M059J (cell line): ENCODE measurements around the gene GGN. TPM values are rescaled to one million over a fixed set of nuclear protein-coding genes. Genes with fewer than 3 reads are reported as not detected.
A peak's percentile ranks its signal among the peaks of the same experiment; 100 is the strongest.
"Not testable (repeated sequence)": the region's sequence is repeated elsewhere in the genome, so short reads cannot be mapped to it uniquely, and the experiment has no call there.

Experiments
- DNase-seq: peaks from one replicate; pipeline ENCODE4 v3.0.0-alpha.2; 2012; ENCODE audit warnings: low read depth
- total RNA-seq: library from RNA; depleted of rRNA; stranded (reverse); fragments of >200 nt; shearing (Covaris generic); gene quantifications from 2 replicates; pipeline ENCODE4 v1.2.3, GENCODE V29; 2014

The GGN gene
- total RNA-seq, 1 experiment from 2014 or later = 0.64 TPM

DNA sequence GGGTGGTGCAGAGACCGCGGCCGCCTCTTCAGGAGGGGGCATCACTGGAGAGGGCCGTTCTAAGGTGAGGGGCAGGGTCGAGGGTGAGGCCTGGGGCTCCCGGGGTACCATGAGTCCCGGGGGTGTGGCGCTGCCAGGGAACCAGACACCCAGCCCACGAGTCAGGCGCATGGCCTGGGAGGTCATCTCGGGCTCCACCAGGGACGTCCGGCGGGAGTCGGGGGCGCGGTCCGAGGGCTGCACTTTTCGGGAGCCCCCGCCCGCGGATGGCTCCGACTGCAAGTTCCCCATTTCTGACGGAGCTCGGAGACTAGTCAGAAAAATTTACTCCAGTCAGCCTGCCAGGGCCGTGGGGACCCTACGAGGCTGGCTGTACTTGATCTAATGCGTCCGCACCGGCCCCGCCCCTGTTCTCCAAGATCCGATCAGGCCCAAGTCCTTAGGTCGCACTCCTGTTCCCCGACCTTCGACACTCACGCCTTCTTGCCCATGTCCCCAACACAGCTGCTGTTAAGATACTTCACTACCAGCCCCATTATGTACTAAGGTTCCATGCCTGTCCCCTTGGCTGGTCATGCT lies 774 bp downstream of the GGN start:
- DNase-seq = no peak

- no peak for DNase-seq
Measured at GRCh38 chr19:38386300-38386970, 1.4 kb downstream of the GGN start.

DNA sequence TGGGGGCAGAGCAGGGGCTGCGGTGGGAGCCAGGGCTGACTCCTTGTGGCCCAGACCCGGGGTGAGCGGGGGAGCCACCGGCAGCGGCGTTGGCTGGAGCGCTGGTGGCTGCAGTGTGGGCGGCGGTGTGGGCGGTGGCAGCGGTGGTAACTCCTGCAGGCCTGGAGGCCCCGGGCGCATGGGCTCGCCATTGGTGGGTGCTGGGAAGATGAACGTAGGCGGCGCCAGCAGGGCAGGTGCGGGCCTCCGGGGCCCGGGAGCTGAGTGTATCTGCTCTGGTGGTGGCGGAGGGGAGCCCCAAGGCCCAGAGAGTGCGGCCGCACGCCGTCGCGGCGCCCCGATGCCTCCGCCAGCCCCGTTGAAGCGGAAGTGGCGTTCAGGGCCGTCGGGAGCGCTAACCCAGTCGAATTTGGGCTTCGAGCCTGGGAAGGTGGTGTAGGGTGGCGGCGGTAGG lies 2.0 kb downstream of the GGN start:
- DNase-seq = no peak

- DNase-seq = no peak
Measured at GRCh38 chr19:38385057-38385803, 2.6 kb downstream of the GGN start.

DNA sequence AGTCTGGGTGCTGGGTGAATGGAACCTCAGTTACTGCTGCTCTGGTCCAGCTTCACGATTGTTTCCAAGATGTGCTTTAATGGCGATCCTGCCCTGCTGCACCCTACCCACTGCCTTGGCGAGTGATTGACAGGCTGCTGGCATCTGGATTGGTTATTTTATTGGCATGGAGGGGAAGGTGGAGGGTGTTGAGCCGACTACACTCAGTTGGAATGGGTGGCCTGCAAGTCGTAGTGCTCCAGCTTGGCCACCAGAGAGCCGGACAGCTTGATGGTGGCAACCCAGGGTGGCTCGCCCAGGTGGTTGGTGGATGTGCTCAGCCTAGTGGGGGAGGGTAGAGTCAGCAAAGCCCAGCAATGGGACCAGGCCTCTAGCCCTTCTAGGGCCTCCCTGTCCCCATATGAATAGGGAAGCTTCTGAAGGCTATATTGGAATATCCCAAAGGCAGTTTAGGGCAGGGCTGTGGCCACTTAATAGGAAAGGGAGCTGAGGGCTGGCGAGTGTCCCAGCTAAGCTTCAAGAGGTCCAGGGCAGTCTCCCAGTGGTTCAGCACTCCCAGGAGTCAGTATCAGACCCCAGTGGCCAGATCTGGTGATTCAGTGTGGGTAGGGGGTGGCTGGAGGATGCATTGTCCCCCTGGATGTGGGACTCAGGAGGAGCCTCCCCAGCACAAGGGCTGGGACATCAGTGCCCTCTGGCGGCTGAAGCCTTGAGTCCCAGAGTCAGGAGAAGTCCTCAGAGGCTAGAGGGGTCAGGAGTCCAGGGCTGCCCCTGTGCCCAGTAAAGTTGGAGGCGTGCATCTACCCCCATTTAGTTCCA lies 3.4 kb downstream of the GGN start:
- no peak for DNase-seq

- DNase-seq = no peak
Measured at GRCh38 chr19:38383743-38384142, 4.1 kb downstream of the GGN start.

DNA sequence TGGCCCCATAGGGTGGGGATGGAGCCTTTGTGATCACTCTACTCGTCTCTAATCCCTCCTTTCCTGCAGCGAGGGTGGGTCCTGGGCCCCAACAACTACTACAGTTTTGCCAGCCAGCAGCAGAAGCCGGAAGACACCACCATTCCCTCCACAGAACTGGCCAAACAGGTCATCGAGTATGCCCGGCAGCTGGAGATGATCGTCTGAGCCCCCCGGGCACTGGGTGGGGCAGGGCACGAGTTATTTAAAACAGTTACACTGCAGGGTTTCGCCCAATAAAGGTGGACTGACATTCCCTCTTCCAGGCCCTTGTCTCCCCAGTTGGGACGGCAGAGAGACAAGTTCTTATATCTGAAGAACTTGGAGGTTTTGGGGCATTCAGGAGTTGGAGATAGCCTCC lies 4.7 kb downstream of the GGN start:
- DNase-seq = no peak

DNA sequence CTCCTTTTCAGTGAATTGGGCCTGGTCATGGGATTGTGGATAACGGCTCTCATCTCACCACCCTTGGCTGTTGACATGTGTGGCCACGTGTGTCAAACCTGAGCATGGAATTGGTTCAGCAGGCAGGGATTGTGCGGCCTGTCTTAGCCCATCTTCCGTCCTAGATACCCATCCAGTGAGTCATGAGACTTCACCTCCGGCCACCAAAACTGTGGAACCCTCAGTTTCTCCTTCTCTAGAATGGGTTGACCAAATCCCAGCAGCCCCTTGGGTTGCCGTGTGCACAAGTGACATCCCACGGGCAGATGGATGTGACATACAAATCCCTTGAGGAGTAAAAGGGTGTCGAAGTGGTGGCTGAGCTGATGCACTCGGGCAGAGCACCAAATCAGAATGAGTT lies 6.7 kb downstream of the GGN start:
- no peak for DNase-seq

GRCh38 chr19:38378866-38379265 lies 9.0 kb downstream of the GGN start:
- peak; percentile 57 for DNase-seq

DNA sequence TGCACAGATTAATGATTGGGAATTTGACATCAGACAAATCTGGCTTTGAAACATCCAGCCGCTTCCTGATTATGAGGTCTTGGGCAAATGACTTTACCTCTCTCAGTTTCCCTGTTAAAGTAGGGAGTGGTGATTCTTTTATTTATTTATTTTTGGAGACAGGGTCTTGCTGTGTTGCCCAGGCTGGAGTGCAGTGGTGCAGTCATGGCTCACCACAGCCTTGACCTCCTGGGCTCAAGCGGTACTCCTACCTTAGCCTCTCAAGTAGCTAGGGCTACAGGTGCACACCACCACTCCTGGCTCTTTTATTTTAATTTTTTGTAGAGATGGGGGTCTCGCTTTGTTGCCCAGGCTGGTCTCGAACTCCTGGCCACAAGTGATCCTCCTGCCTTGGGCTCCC lies 10.8 kb downstream of the GGN start:
- no peak for DNase-seq

GRCh38 chr19:38376576-38376975 lies 11.3 kb downstream of the GGN start:
- DNase-seq = no peak

- no peak for DNase-seq
Measured at GRCh38 chr19:38375748-38376147, 12.1 kb downstream of the GGN start.

GRCh38 chr19:38375098-38375493 lies 12.7 kb downstream of the GGN start:
- peak; percentile 39 for DNase-seq

- DNase-seq = peak; percentile 99
Measured at GRCh38 chr19:38374332-38375097, 13.3 kb downstream of the GGN start, which contains the start of gene PSMD8. PSMD8 (plus strand) TSS chr19:38374571; CDS start chr19:38374602, 31 bp downstream.

DNA sequence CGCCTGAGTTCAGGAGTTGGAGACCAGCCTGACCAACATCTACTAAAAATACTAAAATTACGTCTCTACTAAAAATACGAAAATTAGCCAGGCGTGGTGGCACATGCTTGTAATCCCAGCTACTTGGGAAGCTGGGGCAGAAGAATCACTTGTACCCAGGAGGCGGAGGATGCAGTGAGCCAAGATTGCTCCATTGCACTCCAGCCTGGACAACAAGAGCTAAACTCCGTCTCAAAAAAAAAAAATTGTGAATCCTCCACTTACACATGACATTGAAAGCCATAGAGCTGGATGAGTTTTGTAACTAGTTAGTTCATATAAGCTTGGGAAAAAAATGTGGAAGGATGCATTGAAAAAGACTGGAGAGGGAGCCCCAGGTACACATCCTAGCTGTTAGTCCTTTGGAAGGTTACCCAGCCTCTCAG lies 13.9 kb downstream of the GGN start:
- DNase-seq = no peak

DNA sequence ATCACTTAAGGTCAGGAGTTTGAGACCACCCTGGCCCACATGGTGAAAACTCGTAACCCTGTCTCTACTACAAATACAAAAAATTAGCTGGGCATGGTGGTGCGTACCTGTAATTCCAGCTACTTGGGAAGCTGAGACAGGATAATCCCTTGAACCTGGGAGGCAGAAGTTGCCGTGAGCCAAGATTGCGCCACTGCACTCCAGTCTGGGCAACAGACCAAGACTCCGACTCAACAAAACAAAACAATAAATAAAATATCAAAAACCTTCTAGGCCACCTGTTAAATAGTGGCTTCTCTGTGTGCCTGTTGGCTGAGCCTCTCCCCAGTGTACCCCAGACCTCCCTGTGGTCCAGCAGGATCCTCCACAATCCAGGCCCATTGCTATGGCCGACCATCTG lies 16.8 kb downstream of the GGN start:
- DNase-seq = no peak

DNA sequence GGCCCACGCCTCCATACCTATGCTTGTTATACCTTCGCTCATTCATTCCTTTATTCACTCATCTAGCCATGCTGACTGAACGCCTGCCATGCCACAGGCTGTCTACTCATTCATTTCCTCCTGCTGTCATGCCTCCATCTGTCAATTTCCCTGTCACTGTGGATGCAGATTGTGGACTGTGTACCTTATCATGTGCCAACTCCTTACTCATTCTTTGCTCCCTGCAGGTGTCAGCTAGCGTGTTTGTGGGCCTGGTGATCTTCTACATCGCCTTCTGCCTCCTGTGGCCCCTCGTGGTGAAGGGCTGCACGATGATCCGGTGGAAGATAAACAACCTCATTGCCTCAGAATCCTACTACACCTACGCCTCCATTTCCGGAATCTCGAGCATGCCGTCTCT lies 17.5 kb downstream of the GGN start:
- no peak for DNase-seq

DNA sequence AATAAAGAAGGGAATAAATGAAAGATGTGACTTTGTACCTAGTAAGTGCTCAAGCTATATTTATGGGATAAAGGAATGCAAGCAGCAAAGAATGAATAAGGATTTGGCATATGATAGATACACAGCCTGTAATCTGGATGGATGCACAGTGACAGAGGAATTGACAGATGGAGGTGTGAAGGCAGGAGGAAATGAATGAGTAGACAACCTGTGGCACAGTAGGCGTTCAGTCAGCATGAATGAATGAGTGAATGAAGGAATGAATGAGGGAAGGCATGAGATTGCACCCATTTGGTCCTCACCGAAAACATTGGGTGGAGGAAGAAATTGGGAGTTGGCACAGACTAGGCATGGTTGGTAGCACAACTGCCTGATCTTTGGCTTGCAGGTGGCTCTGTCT lies 18.2 kb downstream of the GGN start:
- no peak for DNase-seq

DNA sequence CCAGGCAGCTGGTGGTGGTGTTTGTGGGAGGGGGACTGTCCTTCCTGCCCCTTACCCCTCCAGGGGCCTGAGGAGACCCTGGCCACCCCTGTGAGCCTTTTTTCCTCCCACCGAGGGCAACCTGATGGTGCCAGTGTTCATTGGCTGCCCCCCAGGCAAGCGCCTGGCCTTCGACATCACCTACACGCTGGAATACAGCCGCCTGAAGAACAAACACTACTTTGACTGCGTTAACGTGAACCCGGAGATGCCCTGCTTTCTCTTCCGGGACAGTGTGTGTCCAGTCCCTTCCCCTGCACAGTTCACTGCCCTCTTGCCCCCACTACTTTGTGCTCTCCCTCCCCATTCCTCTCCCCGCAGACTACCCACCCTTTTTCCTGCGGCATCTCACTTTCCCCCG lies 20.8 kb downstream of the GGN start:
- no peak for DNase-seq

DNA sequence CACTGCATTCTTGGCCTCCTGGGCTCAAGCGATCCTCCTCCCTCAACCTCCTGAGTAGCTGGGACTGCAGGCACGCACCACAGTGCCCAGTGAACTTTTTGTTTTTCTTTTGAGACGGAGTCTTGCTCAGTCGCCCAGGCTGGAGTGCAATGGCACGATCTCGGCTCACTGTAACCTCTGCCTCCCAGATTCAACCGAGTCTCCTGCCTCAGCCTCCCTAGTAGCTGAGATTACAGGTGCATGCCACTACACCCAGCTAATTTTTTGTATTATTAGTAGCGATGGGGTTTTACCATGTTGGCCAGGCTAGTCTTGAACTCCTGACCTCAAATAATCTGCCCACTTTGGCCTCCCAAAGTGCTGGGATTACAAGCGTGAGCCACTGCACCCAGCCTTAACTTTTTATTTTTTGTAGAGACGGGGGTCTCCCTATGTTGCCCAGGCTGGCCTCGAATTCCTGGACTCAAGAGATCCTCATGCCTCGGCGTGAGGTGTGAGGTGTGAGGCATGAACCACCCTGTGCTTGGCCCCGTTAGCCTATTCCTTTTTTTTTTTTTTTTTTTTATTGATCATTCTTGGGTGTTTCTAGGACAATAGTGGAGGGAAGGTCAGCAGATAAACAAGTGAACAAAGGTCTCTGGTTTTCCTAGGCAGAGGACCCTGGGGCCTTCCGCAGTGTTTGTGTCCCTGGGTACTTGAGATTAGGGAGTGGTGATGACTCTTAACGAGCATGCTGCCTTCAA lies 24.7 kb downstream of the GGN start:
- not testable (repeated sequence) for DNase-seq
